Measurements from ENCODE around the gene ARL4C.

The ARL4C gene

DNA sequence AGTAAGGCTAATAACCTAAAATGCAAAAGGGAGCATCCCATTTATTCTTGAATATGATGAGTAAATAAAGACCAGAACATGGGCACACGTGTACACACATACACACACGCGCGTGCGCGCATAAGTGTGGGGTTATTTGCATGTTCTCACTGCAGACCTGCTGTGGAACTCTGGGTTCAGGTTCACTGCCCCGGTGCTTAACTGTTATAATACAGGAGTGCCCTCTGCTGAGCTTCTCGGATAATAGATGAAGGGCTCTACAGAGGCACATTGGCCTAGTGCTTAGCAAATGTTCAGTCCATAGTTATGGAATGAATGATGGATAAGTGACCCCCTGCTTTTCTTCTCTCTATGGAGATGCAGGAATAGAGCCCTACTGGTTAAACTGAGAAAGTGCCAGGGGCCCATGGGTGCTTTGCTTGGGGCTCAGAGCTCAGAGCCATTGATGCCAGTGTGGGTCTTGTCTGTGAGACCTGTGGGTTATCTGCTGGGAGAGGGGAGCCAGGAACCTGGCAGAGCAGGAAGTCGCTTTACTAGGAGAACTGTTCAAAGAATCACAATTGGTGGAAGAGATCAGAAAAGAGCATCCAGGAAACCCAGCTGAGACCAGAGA, 3.6 kb upstream of the ARL4C start:
- no peak overlapping the region for H3K4me3 ChIP-seq (ENCODE audit: low read length)
- peak; percentile 69 for DNase-seq (ENCODE audit: low read depth)
- peak; percentile 65 for TF ChIP-seq CTCF (IDR thresholded peaks at IDR 0.05; ENCODE audit: insufficient read depth, low read depth, low read length, missing control alignments)

DNA sequence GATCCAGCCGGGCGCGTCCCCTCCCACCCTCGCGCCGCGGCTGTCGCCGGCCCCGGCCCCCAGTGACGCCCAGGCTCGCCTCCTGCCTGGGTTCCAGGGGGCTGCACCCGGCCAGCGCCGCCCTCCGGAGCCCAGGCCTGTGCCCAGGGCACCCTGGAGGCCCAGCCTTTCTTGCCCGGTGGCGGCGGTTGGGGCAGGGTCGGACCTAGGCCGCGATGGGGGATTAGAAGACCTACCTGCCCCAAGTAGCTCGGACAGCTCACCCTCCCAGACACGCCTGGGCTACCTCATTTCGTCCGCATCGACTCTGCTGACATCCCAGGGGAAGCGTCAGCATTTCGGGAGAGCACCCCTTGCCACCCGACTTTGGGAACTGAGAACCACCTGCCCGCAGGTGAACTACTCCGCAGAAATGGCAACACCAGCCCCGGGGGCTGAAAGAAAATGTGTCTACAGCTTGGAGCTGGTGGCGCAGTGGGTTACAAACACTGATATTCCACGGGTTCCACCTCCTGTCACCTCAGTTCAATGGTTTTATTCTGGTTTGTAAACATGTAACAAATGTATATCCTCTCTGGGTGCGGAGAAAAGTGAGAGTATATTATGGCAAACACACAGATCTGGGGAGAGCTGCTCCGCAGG, 834 bp upstream of the ARL4C start:
- H3K4me3 ChIP-seq (ENCODE audit: low read length) = no peak overlapping the region
- TF ChIP-seq CTCF (IDR thresholded peaks at IDR 0.05; ENCODE audit: insufficient read depth, low read depth, low read length, missing control alignments) = no peak
- DNase-seq (ENCODE audit: low read depth) = no peak

- H3K4me3 ChIP-seq (ENCODE audit: low read length) = peak overlapping the region; percentile 77
- DNase-seq (ENCODE audit: low read depth) = peak; percentile 43
- TF ChIP-seq CTCF (IDR thresholded peaks at IDR 0.05; ENCODE audit: insufficient read depth, low read depth, low read length, missing control alignments) = no peak
These were observed 636 bp downstream of the ARL4C start for GRCh38 chr2:234496055-234496834.

DNA sequence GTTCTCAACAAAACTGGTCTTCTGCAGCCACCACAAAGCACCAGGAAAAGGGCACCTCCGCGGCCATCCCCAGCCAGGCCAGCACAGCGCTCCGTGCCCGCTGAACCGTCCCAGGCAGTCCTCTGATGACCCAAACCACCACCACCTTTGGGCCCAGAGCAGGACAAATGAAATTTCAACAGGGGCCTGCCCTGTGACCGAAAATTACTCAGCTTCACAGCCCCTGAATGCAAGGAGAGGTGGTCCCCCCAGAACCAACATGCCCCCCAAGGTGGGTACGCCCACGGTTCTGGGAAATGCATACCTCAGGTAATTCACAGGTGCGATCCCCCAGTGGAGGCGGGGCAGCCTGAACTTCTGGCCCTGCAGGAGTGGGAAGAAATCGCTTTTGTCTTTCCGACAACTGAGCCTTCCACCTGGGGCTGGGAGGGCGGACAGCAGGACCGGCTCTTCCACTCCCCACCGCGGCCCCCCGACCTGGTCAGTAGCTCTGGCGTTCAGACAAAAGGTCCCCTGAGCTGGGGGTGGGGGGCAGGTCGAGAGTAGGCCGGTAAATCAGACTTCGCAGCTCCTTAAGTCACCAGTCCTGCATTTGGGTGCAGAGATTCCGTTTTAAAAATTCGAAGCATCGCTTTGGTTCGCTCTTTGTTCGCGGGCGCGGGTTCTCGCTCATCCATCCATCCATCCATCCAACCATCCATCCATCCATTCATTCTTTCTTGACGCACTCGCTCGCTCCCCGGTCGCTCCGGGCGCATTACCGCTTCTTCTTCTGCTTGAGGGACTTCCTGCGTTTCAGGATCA, 1.4 kb downstream of the ARL4C start:
- TF ChIP-seq CTCF (IDR thresholded peaks at IDR 0.05; ENCODE audit: insufficient read depth, low read depth, low read length, missing control alignments) = no peak
- DNase-seq (ENCODE audit: low read depth) = peak; percentile 13
- H3K4me3 ChIP-seq (ENCODE audit: low read length) = peak overlapping the region; percentile 77

- TF ChIP-seq CTCF (IDR thresholded peaks at IDR 0.05; ENCODE audit: insufficient read depth, low read depth, low read length, missing control alignments) = no peak
- peak; percentile 71 for DNase-seq (ENCODE audit: low read depth)
- peak overlapping the region; percentile 77 for H3K4me3 ChIP-seq (ENCODE audit: low read length)
These were observed 2.3 kb downstream of the ARL4C start for GRCh38 chr2:234494361-234495250.

GRCh38 chr2:234493796-234494195, 3.1 kb downstream of the ARL4C start:
- DNase-seq (ENCODE audit: low read depth) = peak; percentile 26
- no peak for TF ChIP-seq CTCF (IDR thresholded peaks at IDR 0.05; ENCODE audit: insufficient read depth, low read depth, low read length, missing control alignments)
- peak overlapping the region; percentile 77 for H3K4me3 ChIP-seq (ENCODE audit: low read length)
